A673 (cell line): Measurements from ENCODE around the gene PPT1.

ENCODE experiments used
- CTCF ChIP-seq: fragments of 300-800, 200-600 bp; sonication (generic); conservative IDR thresholded peaks from 2 replicates; pipeline ENCODE4 v1.5.1; 2017; ENCODE audit warnings: low read depth, mild to moderate bottlenecking, antibody characterized with exemption, low read length, moderate library complexity, mixed read lengths
- EZH2 ChIP-seq: fragments of 200-600 bp; sonication (generic); IDR thresholded peaks from 2 replicates; pipeline ENCODE4 v1.6.1; 2017; ENCODE audit warnings: borderline replicate concordance, low read depth, mild to moderate bottlenecking, mixed read lengths, antibody characterized with exemption, low read length; ENCODE audit not compliant: poor library complexity, severe bottlenecking

- TF ChIP-seq CTCF (no peak), EZH2 (no peak)
Observed at GRCh38 chr1:40092706-40093639, 4.1 kb downstream of the PPT1 start.
